ENCODE data around the gene ERBB3. TPM values are rescaled to one million over a fixed set of nuclear protein-coding genes. Genes with fewer than 3 reads are reported as not detected.

The ERBB3 gene
- total RNA-seq, 3 donors from 2014 or later = 0.48 to 1.6 (median 0.63) TPM

DNA sequence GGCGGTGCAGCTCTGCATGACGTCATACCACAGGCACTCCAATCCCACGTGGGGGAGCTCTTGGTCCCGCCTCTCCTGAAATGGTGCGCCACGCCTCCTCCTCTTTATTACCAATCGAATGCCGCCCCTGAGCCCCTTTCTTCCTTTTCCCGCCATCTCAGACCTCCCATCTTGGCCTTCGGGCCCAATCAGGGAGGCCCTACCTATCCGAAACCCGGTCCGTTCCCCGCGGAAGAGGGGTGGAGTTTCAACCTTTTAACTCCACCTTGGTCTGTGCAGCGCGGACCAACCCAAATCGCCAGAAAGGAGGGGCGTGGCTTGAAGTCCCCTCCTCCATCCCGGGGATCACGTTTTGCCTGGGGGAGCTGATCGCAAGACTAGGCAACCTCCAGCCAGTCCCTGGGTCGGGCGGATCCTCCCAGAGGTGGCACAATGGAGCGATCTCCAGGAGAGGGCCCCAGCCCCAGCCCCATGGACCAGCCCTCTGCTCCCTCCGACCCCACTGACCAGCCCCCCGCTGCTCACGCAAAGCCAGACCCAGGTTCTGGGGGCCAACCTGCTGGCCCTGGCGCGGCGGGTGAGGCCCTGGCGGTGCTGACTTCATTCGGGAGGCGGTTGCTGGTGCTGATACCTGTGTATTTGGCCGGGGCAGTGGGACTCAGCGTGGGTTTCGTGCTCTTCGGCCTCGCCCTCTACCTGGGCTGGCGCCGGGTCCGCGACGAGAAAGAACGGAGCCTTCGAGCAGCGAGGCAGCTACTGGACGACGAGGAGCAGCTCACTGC is 48.1 kb downstream of the ERBB3 start, which contains the start of gene ESYT1:
TSS of gene ESYT1 (plus strand) at position 380 of the 782 bp plus-strand sequence. CDS start at position 433, 53 bp downstream.
- Mint-ChIP-seq H3K36me3 (ENCODE audit: insufficient read depth) (peaks cover 23% of the 10 kb centered on the region), H3K4me1 (ENCODE audit: low read depth) (peaks cover 69% of the 10 kb centered on the region), H3K4me3 (peak within 1 kb of the TSS; percentile 95), H3K27me3 (ENCODE audit: low read depth) (no peaks in the 10 kb centered on the region), H3K9me3 (no peaks in the 10 kb centered on the region)
- peak; percentile 94 for DNase-seq
- ATAC-seq = peak; percentile 95 to 96

- Mint-ChIP-seq H3K9me3 (no peaks in the 10 kb centered on the region), H3K4me3 (peak overlapping the region; percentile 95), H3K4me1 (ENCODE audit: low read depth) (peaks cover 67% of the 10 kb centered on the region), H3K27me3 (ENCODE audit: low read depth) (no peaks in the 10 kb centered on the region), H3K36me3 (ENCODE audit: insufficient read depth) (peaks cover 26% of the 10 kb centered on the region)
- ATAC-seq = no peak
- no peak for DNase-seq
Measured at GRCh38 chr12:56128670-56129205, 48.8 kb downstream of the ERBB3 start.

DNA sequence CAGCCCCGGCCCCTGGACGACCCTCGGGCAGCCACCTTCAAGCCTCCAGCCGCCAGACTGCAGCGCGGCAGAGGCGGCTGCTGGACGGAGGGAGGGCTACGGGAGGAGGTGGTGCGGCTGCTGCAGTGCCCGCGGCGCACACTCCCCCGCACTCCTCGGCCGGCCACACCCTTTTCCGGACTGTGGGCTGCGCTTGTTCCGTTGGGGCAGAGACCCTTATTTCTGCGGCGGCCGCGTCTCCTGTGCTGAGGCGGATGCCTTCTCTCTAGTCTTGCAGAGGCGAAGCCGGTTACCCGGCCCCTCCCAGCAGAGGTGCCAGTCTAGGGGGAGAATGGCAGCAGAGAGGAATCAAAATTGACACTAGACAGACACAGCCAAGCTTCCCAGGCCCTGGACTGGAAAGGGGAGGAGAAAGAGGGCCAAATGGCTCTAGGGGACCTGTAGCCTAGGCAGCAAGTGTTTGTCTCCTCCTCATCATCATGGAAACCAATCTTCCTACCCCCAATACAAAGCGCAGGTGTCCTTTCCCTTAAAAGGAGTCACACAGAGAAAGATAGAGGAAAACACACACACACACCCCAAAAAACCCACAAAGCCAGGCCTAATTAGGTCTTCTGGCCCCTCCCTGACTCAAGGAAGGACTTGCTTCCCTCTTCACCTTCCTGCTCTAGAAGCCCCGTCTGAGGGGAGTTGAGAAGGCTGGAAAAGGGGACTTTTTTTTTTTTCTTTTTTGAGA is 49.4 kb downstream of the ERBB3 start:
- H3K4me3 Mint-ChIP-seq = peak overlapping the region; percentile 95
- DNase-seq (peak; percentile 55), ATAC-seq (peak; percentile 9 to 11)
- no peaks in the 10 kb centered on the region for H3K27me3 Mint-ChIP-seq (ENCODE audit: low read depth)
- H3K4me1 Mint-ChIP-seq (ENCODE audit: low read depth) = peaks cover 65% of the 10 kb centered on the region
- H3K36me3 Mint-ChIP-seq (ENCODE audit: insufficient read depth) = peaks cover 32% of the 10 kb centered on the region
- no peaks in the 10 kb centered on the region for H3K9me3 Mint-ChIP-seq

DNA sequence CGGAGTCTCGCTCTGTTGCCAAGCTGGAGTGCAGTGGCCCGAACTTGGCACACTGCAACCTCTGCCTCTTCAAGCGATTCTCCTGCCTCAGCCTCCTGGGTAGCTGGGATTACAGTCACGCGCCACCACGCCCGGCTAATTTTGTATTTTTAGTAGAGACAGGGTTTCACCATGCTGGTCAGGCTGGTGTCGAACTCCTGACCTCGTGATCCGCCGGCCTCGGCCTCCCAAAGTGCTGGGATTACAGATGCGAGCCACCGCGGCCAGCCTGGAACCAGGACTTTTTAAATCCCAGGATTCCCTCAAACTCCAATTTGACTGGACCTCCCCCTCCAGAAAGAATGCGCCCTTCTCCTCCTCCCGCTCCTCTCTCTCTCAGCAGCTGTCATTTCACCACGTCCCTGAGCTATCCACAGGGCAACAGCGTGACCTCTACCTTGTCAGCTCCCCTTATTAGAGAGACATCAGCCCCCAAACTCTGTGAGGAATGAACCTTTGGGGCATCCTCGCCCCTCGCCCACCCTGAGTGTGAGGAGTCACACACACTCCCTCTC is 50.1 kb downstream of the ERBB3 start:
- Mint-ChIP-seq H3K36me3 (ENCODE audit: insufficient read depth) (peaks cover 33% of the 10 kb centered on the region), H3K9me3 (no peaks in the 10 kb centered on the region), H3K27me3 (ENCODE audit: low read depth) (no peaks in the 10 kb centered on the region), H3K4me1 (ENCODE audit: low read depth) (peaks cover 63% of the 10 kb centered on the region), H3K4me3 (peak overlapping the region; percentile 95)
- DNase-seq (no peak), ATAC-seq (no peak)

GRCh38 chr12:56130876-56131275 is 50.9 kb downstream of the ERBB3 start:
- Mint-ChIP-seq H3K4me3 (peak overlapping the region; percentile 95), H3K27me3 (ENCODE audit: low read depth) (no peaks in the 10 kb centered on the region), H3K36me3 (ENCODE audit: insufficient read depth) (peaks cover 33% of the 10 kb centered on the region), H3K9me3 (no peaks in the 10 kb centered on the region), H3K4me1 (ENCODE audit: low read depth) (peaks cover 64% of the 10 kb centered on the region)
- DNase-seq (no peak), ATAC-seq (no peak)

DNA sequence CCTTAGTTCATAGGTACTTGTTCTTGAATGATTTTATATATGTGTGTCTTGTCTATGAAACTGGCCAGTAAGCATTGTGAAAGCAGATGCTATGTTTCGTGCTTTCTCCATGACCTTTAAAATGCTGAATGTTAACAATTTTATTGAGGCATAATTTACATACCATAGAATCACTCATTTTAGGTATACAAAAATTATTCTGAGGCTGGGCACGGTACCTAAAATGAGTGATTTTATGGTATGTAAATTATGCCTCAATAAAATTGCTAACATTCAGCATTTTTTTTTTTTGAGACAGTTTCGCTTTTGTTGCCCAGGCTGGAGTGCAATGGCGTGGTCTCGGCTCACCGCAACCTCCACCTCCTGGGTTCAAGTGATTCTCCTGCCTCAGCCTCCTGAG is 54.9 kb downstream of the ERBB3 start:
- Mint-ChIP-seq H3K9me3 (no peaks in the 10 kb centered on the region), H3K4me1 (ENCODE audit: low read depth) (peaks cover 69% of the 10 kb centered on the region), H3K36me3 (ENCODE audit: insufficient read depth) (peaks cover 61% of the 10 kb centered on the region), H3K4me3 (no peak overlapping the region), H3K27me3 (ENCODE audit: low read depth) (no peaks in the 10 kb centered on the region)
- DNase-seq (no peak), ATAC-seq (no peak)

- Mint-ChIP-seq H3K9me3 (no peaks in the 10 kb centered on the region), H3K4me3 (no peak overlapping the region), H3K36me3 (ENCODE audit: insufficient read depth) (peaks cover 56% of the 10 kb centered on the region), H3K4me1 (ENCODE audit: low read depth) (peaks cover 58% of the 10 kb centered on the region), H3K27me3 (ENCODE audit: low read depth) (no peaks in the 10 kb centered on the region)
- ATAC-seq = peak in 1 of 2 donors; percentile 20
- no peak for DNase-seq
Measured at GRCh38 chr12:56137853-56138571, 58.0 kb downstream of the ERBB3 start.

GRCh38 chr12:56141946-56142784 is 62.2 kb downstream of the ERBB3 start:
- Mint-ChIP-seq H3K27me3 (ENCODE audit: low read depth) (no peaks in the 10 kb centered on the region), H3K4me1 (ENCODE audit: low read depth) (peaks cover 51% of the 10 kb centered on the region), H3K4me3 (no peak overlapping the region), H3K36me3 (ENCODE audit: insufficient read depth) (peaks cover 56% of the 10 kb centered on the region), H3K9me3 (no peaks in the 10 kb centered on the region)
- no peak for ATAC-seq
- DNase-seq = no peak

DNA sequence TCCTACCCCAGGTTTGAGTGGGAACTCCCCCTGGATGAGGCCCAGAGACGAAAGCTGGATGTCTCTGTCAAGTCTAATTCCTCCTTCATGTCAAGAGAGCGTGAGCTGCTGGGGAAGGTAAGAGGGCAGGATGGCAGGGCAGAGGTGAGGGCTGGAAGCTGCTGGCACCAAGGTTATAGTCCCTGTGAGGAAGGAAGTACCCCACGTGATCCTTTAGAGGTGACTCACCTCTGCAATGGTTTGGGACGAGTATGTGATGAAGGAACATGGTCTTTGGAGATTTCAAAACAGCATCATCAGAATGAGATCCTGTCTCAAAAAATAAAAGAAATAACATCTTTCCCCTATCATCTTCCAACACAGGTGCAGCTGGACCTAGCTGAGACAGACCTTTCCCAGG is 63.3 kb downstream of the ERBB3 start:
- H3K36me3 Mint-ChIP-seq (ENCODE audit: insufficient read depth) = peaks cover 49% of the 10 kb centered on the region
- H3K9me3 Mint-ChIP-seq = no peaks in the 10 kb centered on the region

DNA sequence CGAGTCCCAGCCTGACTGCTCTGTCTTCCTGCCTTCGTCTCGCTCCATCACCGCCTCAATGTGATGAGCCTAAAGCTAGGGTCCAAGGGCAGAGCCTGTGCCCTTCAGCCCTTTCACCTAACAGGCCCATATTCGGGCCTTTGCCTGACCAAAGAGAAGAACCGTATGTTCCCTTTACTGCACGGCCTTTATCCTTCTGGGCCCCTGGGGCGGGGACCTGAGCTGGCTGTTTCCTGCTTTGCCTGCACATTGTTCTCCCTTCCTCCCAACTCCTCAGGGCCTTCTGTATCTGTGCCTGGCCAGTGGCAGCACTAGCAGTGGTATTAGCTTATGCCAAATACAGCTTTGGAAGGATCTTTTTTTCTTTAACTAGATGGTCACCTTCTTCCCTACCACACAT is 63.9 kb downstream of the ERBB3 start:
- Mint-ChIP-seq H3K36me3 (ENCODE audit: insufficient read depth) (peaks cover 42% of the 10 kb centered on the region), H3K27me3 (ENCODE audit: low read depth) (no peaks in the 10 kb centered on the region), H3K9me3 (no peaks in the 10 kb centered on the region), H3K4me3 (no peak overlapping the region), H3K4me1 (ENCODE audit: low read depth) (peaks cover 34% of the 10 kb centered on the region)
- no peak for ATAC-seq
- no peak for DNase-seq

More for the DNA sequence above, 63.3 kb downstream of the ERBB3 start:
- H3K4me1 Mint-ChIP-seq (ENCODE audit: low read depth) = peaks cover 41% of the 10 kb centered on the region
- H3K4me3 Mint-ChIP-seq = no peak overlapping the region
- no peak for DNase-seq
- ATAC-seq = peak; percentile 48 to 50
- no peaks in the 10 kb centered on the region for H3K27me3 Mint-ChIP-seq (ENCODE audit: low read depth)

GRCh38 chr12:56145217-56145616 is 65.3 kb downstream of the ERBB3 start:
- H3K4me3 Mint-ChIP-seq = no peak overlapping the region
- H3K27me3 Mint-ChIP-seq (ENCODE audit: low read depth) = no peaks in the 10 kb centered on the region
- no peak for DNase-seq
- no peak for ATAC-seq
- H3K36me3 Mint-ChIP-seq (ENCODE audit: insufficient read depth) = peaks cover 36% of the 10 kb centered on the region
- H3K9me3 Mint-ChIP-seq = no peaks in the 10 kb centered on the region
- H3K4me1 Mint-ChIP-seq (ENCODE audit: low read depth) = peaks cover 31% of the 10 kb centered on the region

- Mint-ChIP-seq H3K27me3 (ENCODE audit: low read depth) (no peaks in the 10 kb centered on the region), H3K4me3 (no peak overlapping the region), H3K4me1 (ENCODE audit: low read depth) (peaks cover 36% of the 10 kb centered on the region), H3K36me3 (ENCODE audit: insufficient read depth) (peaks cover 26% of the 10 kb centered on the region), H3K9me3 (no peaks in the 10 kb centered on the region)
- ATAC-seq (no peak), DNase-seq (no peak)
Measured at GRCh38 chr12:56146492-56147460, 66.8 kb downstream of the ERBB3 start.

Measured in activated T-cell treated with anti-CD3 and anti-CD28 coated beads, Interleukin-2, amount 50 U/mL, for 4 hours (primary cell).